K562 (cell line): ENCODE data around the gene SLC4A3. TPM values are rescaled to one million over a fixed set of nuclear protein-coding genes. Genes with fewer than 3 reads are reported as not detected.

ENCODE experiments used
- ATAC-seq: fragments of 200-7000 bp; cut with Tn5 transposase; 3 replicates; pipeline ENCODE4 v1.9.1; 2020; ENCODE audit warnings: moderate library complexity
- BruUV-seq: library from RNA; stranded (reverse); fragments of 400-500 nt; replicated peaks from 2 replicates; lab custom pipeline; 2021; lab: Mats Ljungman, UMichigan
- CTCF ChIA-PET: fragments of 300-600 bp; formaldehyde crosslinking; extraction: SDS; loops from one replicate; lab custom pipeline; 2021; ENCODE audit warnings: low intra/inter-chr PET ratio; lab: Yijun Ruan, JAX
- POLR2A ChIA-PET: fragments of 300-600, 350-650 bp; sonication (Branson Sonifier 250); formaldehyde crosslinking; extraction: SDS; loops from one replicate; lab custom pipeline; 2021; ENCODE audit warnings: antibody characterized with exemption, inconsistent platforms; lab: Yijun Ruan, JAX
- DNase-seq, 4 experiments: peaks; one replicate each; pipeline versions ENCODE4 v3.0.0 to v3.0.0-alpha.2; 2011 to 2018; ENCODE audit warnings: low spot score in 3 of 4, mixed read lengths in 3 of 4; ENCODE audit errors: extremely low read depth in 1 of 4
- FAIRE-seq: peaks from 2 replicates; lab custom pipeline; 2011; peaks lifted over from hg19 to GRCh38; lab: Jason Lieb, UNC
- H2AFZ ChIP-seq: 2 replicates; pipeline ENCODE4 v1.6.0; 2011; ENCODE audit warnings: low read depth, low read length, control low read depth, inconsistent platforms
- H3K27ac ChIP-seq: fragments of 200-600 bp; 3 replicates; pipeline ENCODE4 v1.8.0; 2011; ENCODE audit warnings: low read depth, mild to moderate bottlenecking, control low read depth, inconsistent platforms, low read length, moderate library complexity, mixed read lengths; ENCODE audit errors: extremely low read depth
- H3K27me3 ChIP-seq, 2 experiments: fragments of 300-600 bp in 1 of 2; 2 replicates in 1 of 2; 3 replicates in 1 of 2; pipeline versions ENCODE4 v1.6.0 to v1.8.0; 2011; ENCODE audit warnings: inconsistent platforms in 2 of 2, low read length in 2 of 2, mild to moderate bottlenecking in 1 of 2, mixed read lengths in 1 of 2, moderate library complexity in 1 of 2; ENCODE audit not compliant: control insufficient read depth in 2 of 2, insufficient read depth in 2 of 2
- H3K36me3 ChIP-seq: fragments of 300-600 bp; 3 replicates; pipeline ENCODE4 v1.8.0; 2011; ENCODE audit warnings: mild to moderate bottlenecking, low read length, inconsistent platforms; ENCODE audit not compliant: control insufficient read depth, insufficient read depth
- H3K4me1 ChIP-seq, 2 experiments: fragments of 200-600 bp in 1 of 2; replicated peaks in 1 of 2; 2 replicates in 1 of 2; 3 replicates in 1 of 2; pipeline versions ENCODE4 v1.5.1 to v1.8.0; 2011; ENCODE audit warnings: inconsistent platforms in 2 of 2, low read length in 2 of 2, mild to moderate bottlenecking in 1 of 2, mixed read lengths in 1 of 2, moderate library complexity in 1 of 2; ENCODE audit not compliant: control insufficient read depth in 2 of 2, insufficient read depth in 2 of 2
- H3K4me2 ChIP-seq: 2 replicates; pipeline ENCODE4 v1.6.1; 2011; ENCODE audit warnings: low read length, control low read depth, inconsistent platforms, mixed read lengths; ENCODE audit not compliant: insufficient read depth
- H3K4me3 ChIP-seq: fragments of 200-600 bp; sonication (generic), shearing (Covaris generic); 2 replicates; pipeline ENCODE4 v1.5.1; 2016; ENCODE audit warnings: control low read depth, inconsistent platforms
- H3K79me2 ChIP-seq: fragments of 200-600 bp; 3 replicates; pipeline ENCODE4 v1.8.0; 2011; ENCODE audit warnings: low read length, inconsistent platforms; ENCODE audit not compliant: control insufficient read depth, insufficient read depth
- H3K9ac ChIP-seq, 2 experiments: 2 replicates each; pipeline versions ENCODE4 v1.6.0 to v1.6.1; 2011; ENCODE audit warnings: low read depth in 2 of 2, low read length in 2 of 2, control low read depth in 1 of 2, inconsistent platforms in 1 of 2, mild to moderate bottlenecking in 1 of 2, mixed read lengths in 1 of 2; ENCODE audit not compliant: insufficient read depth in 1 of 2
- H3K9me1 ChIP-seq: one replicate; pipeline ENCODE4 v1.6.0; 2011; ENCODE audit warnings: inconsistent platforms, mild to moderate bottlenecking, low read length, moderate library complexity; ENCODE audit not compliant: control insufficient read depth, insufficient read depth
- H3K9me3 ChIP-seq: replicated peaks from 2 replicates; pipeline ENCODE4 v1.5.1; 2011; ENCODE audit warnings: low read depth, low read length, inconsistent platforms; ENCODE audit not compliant: control insufficient read depth, insufficient read depth
- H4K20me1 ChIP-seq: replicated peaks from 2 replicates; pipeline ENCODE4 v1.6.1; 2011; ENCODE audit warnings: low read length, inconsistent platforms, mixed read lengths; ENCODE audit not compliant: control insufficient read depth, insufficient read depth
- AFF4 ChIP-seq: sonication (generic); formaldehyde crosslinking; IDR thresholded peaks from 2 replicates; pipeline ENCODE4 v1.8.0; 2023; ENCODE audit warnings: mild to moderate bottlenecking, missing genetic modification reagents
- ARID2 ChIP-seq: fragments of 450-650 bp; IDR thresholded peaks from 2 replicates; pipeline ENCODE4 v1.6.1; 2017; ENCODE audit warnings: antibody characterized with exemption, mild to moderate bottlenecking
- ARNT ChIP-seq, 2 experiments: fragments of 450-650 bp; IDR thresholded peaks; 2 replicates each; pipeline ENCODE4 v1.6.1; 2016; ENCODE audit warnings: mild to moderate bottlenecking in 1 of 2
- E2F3 ChIP-seq: fragments of 250-450 bp; sonication (Bioruptor Pico); IDR thresholded peaks from 2 replicates; pipeline ENCODE4 v1.4.0; 2020; ENCODE audit warnings: mild to moderate bottlenecking
- E2F4 ChIP-seq: sonication (generic); formaldehyde crosslinking; IDR thresholded peaks from 2 replicates; pipeline ENCODE4 v1.8.0; 2022; ENCODE audit warnings: mild to moderate bottlenecking, low read depth, missing genetic modification reagents
- MCM2 ChIP-seq: fragments of 450-650 bp; IDR thresholded peaks from 2 replicates; pipeline ENCODE4 v1.6.1; 2017; ENCODE audit warnings: low read depth, mild to moderate bottlenecking
- MITF ChIP-seq: IDR thresholded peaks from 2 replicates; pipeline ENCODE4 v1.6.1; 2014; ENCODE audit warnings: antibody characterized with exemption
- MTA2 ChIP-seq: fragments of 450-650 bp; IDR thresholded peaks from 2 replicates; pipeline ENCODE4 v1.6.1; 2016; ENCODE audit warnings: low read depth
- SMAD4 ChIP-seq: fragments of 250-450 bp; sonication (Bioruptor Pico); conservative IDR thresholded peaks from 2 replicates; pipeline ENCODE4 v1.8.0; 2021; ENCODE audit warnings: inconsistent platforms, mild to moderate bottlenecking, moderate library complexity
- WHSC1 ChIP-seq: IDR thresholded peaks from one replicate; pipeline ENCODE4 v1.6.1; 2012; ENCODE audit warnings: low read length, control low read depth, inconsistent platforms
- ZBTB33 ChIP-seq: sonication (generic); formaldehyde crosslinking; IDR thresholded peaks from 2 replicates; pipeline ENCODE4 v1.8.1; 2023; ENCODE audit warnings: mild to moderate bottlenecking, missing genetic modification reagents
- WGBS: fragments of 100-300 bp; shearing (Covaris generic); methylation state at CpG from one replicate; pipeline ENCODE4 v1.1.6; 2016; ENCODE audit warnings: low coverage, mixed read lengths; ENCODE audit not compliant: insufficient coverage; ENCODE audit errors: missing lambda C conversion rate; 5-methylcytosine and 5-hydroxymethylcytosine counted together
- in situ Hi-C: fragments of 300-500 bp; cut with MboI; formaldehyde crosslinking; loops from 4 replicates; pipeline ENCODE4 v1.15.0; 2018; ENCODE audit warnings: inconsistent platforms, mixed read lengths
- intact Hi-C: fragments of 100-400 bp; cut with micrococcal nuclease; formaldehyde crosslinking; loops from 2 replicates; pipeline ENCODE4 v1.14.2; 2022
- polyA plus RNA-seq, 8 experiments: library from polyadenylated mRNA; depleted of rRNA in 4 of 8; stranded (reverse) in 5 of 8; unstranded in 3 of 8; fragments of >200 nt; fragmentation: Nextera tagmentation in 2 of 8; fragmentation: Illumina TruSeq in 1 of 8; extraction: Ambion mirVana in 2 of 8; extraction: Trizol in 1 of 8; gene quantifications; 2 replicates each; pipeline versions ENCODE4 v1.2.1 to v1.2.3, GENCODE V29; 2011 to 2014; ENCODE audit warnings: inconsistent platforms in 1 of 8, missing spikeins in 1 of 8
- total RNA-seq, 7 experiments: library from RNA; depleted of rRNA in 6 of 7; stranded (reverse); fragments of >200 nt in 6 of 7; fragmentation: Illumina TruSeq in 2 of 7; extraction: Trizol in 2 of 7; gene quantifications; 2 replicates each; pipeline versions ENCODE4 v1.2.1 to v1.2.3, GENCODE V29; 2011 to 2021; ENCODE audit warnings: low replicate concordance in 1 of 7
- TF ChIP-seq, protein P1 (sequence below): sonication (generic); formaldehyde crosslinking; IDR thresholded peaks from 2 replicates; pipeline ENCODE4 v1.8.0; 2022; ENCODE audit warnings: missing genetic modification reagents, mild to moderate bottlenecking, borderline replicate concordance

SLC4A3 gene
- total and polyA plus RNA-seq, 9 of the 15 experiments (the other 6 are each of a cell fraction or from before 2014, with no cell fraction given): 0.04 to 0.31 (median 0.16) TPM; not detected in 5

GRCh38 chr2:219670386-219670785 lies 43.0 kb downstream of the SLC4A3 start:
- Histone ChIP-seq H2AFZ (no peak overlapping the region), H3K9ac (no peak overlapping the region), H3K27ac (no peak overlapping the region), H3K9me3 (no peaks in the 10 kb centered on the region), H3K4me3 (no peak overlapping the region), H3K4me1 (no peaks in the 10 kb centered on the region; a peak in 1 of 5 replicates), H3K4me2 (no peak overlapping the region), H3K36me3 (no peaks in the 10 kb centered on the region), H3K79me2 (no peaks in the 10 kb centered on the region), H3K9me1 (no peaks in the 10 kb centered on the region), H3K27me3 (no peaks in the 10 kb centered on the region)
- ATAC-seq: no peak
- POLR2A ChIA-PET: interaction anchor here (0.7 kb wide), 1 partner anchor 362 kb away, joined by 3 read pairs; no protein-coding TSS in a partner anchor
- intact Hi-C loops: no loop called here
- no peak for FAIRE-seq
- CTCF ChIA-PET: no interaction called here
- 30% methylated on average over 6 of the region's 6 CpGs for WGBS
- no peak for DNase-seq
- no TSS peak for BruUV-seq
- in situ Hi-C loops: no loop called here
- TF ChIP-seq MCM2 (no peak), MITF (no peak), E2F4 (CRISPR knock-in tag) (no peak), SMAD4 (CRISPR knock-in tag) (no peak), E2F3 (no peak), MTA2 (no peak), ARID2 (no peak), ZBTB33 (CRISPR knock-in tag) (no peak), WHSC1 (no peak), ARNT (IDR thresholded peaks at IDR 0.05) (no peak), AFF4 (CRISPR knock-in tag) (no peak)
- TF ChIP-seq, protein P1, sequence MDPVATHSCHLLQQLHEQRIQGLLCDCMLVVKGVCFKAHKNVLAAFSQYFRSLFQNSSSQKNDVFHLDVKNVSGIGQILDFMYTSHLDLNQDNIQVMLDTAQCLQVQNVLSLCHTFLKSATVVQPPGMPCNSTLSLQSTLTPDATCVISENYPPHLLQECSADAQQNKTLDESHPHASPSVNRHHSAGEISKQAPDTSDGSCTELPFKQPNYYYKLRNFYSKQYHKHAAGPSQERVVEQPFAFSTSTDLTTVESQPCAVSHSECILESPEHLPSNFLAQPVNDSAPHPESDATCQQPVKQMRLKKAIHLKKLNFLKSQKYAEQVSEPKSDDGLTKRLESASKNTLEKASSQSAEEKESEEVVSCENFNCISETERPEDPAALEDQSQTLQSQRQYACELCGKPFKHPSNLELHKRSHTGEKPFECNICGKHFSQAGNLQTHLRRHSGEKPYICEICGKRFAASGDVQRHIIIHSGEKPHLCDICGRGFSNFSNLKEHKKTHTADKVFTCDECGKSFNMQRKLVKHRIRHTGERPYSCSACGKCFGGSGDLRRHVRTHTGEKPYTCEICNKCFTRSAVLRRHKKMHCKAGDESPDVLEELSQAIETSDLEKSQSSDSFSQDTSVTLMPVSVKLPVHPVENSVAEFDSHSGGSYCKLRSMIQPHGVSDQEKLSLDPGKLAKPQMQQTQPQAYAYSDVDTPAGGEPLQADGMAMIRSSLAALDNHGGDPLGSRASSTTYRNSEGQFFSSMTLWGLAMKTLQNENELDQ: no peak
- TF ChIP-seq, all 486 proteins: peak for 0
- H4K20me1 ChIP-seq: no peaks in the 10 kb centered on the region
